HPDE6-E6E7 (cell line): ENCODE results near the gene CTSL.

ENCODE experiments used
- DNase-seq: peaks from one replicate; pipeline ENCODE4 v3.0.0; 2011; ENCODE audit warnings: missing footprints; ENCODE audit errors: extremely low spot score

CTSL gene

DNA sequence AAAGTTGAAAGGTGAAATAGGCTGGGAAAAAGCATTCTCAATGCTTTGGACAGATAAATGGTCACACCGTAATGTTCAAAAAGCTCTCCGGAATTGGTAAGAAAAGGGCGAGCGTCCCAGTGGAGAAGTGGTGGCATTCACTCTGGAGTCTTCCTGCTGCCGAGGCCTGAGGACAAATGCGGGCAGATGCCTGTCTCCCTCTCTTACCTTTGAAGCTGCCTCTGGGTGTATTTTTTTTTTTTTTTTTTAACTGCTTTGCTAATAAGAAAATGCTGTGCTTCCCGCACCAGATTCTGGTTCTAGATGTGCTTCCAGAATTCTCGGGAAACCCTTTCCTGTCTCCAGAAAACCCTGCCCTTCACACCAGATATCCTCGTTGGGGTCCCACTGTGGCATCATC is 24.4 kb upstream of the CTSL start:
- no peak for DNase-seq

DNA sequence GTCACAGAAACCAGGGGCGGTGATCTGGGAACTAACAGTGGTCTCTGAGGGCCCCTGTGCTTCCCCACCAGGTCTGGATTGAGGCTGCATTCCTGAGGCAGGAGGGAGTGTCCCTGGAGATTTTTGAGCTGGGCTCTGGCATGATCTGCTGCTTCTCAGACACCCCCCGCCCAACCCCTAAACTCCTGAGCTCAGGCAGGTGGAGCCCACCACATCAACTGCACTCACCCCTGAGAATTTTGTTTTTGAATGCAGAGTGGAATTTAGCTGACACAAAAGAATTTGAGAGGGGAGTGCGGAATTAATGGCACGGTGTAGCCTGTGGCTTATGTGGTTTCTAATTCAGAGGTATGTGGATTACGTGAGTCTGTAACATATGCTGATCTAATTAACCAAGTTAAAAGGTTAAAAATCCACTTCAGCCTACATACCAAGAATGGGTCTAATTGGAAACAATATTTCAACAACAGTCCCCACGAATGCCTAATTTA is 23.9 kb upstream of the CTSL start:
- no peak for DNase-seq

DNA sequence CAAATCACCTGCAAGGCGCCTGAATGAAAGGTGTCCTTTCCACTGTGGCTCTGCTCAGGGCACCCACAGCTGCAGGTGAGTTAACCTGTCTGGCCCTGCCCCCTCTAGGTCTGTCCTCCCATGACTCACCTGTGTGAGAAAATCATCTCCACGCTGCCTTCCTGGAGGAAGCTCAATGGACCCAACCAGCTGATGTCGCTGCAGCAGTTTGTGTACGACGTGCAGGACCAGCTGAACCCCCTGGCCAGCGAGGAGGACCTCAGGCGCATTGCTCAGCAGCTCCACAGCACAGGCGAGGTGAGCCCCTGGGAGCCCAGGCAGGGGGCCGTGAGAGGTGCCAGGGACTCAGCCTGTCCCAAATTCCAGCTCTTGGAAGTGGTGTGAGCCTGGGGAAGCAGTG is 23.0 kb upstream of the CTSL start:
- DNase-seq, result no peak

DNA sequence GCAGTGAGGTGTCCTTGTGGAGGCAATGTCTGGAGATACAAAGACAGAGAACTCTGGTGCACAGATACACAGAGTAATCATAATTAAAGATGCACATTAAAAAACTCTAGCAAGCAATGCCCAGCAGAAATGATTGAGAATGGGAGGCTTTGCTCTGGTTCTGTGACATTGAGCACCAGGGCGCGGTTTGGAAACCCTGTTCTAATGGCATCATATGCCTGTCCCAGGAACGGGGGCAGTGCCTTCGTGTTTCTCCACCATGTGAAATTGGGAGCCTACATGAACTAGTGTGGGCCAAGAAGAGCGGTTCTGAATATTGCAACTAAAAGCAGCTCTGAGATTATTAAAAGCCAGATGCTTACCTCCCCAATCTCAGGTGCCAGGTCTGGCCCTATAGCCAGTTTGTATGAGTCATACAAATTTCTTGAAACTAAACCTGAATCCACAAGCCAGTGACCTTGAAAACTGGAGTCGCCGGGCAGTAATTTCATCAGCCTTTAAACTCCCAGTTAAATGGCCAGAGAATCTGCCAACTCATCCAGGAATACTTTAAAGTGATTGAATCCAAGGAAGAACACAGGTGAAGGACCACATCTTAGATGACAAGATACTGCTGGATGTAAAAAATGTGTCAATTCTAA is 22.2 kb upstream of the CTSL start:
- no peak for DNase-seq

DNA sequence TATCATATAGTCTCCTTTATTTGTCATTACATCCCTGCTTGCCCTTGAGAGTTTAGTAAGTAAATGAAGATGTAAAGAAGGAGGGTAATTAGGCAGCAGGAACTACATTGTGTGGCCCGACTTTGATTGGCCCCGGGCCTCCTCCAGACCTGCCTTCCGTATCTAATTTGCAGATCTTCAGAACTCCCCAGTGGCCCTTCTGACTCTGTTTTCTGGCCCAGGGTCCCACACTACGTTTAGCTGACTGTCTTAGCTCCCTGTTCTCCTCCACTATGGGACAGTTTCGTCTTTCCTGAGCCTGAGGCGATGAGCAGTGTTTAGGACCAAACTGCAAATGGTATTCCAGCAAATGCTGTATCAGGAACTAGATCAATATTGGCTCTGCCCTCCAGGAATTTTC is 21.6 kb upstream of the CTSL start:
- no peak for DNase-seq

DNA sequence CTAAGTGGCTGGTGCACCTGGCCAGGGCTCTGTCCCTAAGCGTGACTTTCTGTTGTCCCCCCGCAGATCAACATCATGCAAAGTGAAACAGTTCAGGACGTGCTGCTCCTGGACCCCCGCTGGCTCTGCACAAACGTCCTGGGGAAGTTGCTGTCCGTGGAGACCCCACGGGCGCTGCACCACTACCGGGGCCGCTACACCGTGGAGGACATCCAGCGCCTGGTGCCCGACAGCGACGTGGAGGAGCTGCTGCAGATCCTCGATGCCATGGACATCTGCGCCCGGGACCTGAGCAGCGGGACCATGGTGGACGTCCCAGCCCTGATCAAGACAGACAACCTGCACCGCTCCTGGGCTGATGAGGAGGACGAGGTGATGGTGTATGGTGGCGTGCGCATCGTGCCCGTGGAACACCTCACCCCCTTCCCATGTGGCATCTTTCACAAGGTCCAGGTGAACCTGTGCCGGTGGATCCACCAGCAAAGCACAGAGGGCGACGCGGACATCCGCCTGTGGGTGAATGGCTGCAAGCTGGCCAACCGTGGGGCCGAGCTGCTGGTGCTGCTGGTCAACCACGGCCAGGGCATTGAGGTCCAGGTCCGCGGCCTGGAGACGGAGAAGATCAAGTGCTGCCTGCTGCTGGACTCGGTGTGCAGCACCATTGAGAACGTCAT is 19.7 kb upstream of the CTSL start:
- no peak for DNase-seq

DNA sequence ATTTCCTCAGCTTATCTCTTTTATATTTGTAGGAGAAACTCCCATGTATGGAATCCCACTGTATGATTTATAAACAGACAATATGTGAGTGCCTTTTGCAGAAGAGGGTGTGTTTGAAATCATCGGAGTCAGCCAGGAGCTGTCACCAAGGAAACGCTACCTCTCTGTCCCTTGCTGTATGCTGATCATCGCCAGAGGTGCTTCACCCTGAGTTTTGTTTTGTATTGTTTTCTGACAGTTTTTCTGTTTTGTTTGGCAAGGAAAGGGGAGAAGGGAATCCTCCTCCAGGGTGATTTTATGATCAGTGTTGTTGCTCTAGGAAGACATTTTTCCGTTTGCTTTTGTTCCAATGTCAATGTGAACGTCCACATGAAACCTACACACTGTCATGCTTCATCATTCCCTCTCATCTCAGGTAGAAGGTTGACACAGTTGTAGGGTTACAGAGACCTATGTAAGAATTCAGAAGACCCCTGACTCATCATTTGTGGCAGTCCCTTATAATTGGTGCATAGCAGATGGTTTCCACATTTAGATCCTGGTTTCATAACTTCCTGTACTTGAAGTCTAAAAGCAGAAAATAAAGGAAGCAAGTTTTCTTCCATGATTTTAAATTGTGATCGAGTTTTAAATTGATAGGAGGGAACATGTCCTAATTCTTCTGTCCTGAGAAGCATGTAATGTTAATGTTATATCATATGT is 18.0 kb upstream of the CTSL start:
- DNase-seq, result no peak

DNA sequence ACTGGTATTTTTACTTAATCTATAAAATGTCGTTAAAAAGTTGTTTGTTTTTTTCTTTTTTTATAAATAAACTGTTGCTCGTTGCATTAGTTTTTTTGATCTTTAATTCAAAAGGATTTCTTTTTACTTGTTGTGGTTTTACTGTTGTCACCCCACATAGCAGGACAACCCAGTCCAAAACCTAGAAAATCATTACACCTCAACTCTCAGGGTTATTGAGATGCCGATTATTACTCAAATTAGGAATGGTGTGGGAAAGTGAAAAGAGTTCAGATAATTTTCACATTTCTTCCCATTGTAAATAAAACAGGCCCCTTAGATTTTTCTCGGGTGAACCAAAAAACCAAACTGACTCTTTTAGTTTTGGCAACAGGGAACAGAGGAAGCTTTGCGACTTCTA is 17.4 kb upstream of the CTSL start:
- DNase-seq, result no peak

DNA sequence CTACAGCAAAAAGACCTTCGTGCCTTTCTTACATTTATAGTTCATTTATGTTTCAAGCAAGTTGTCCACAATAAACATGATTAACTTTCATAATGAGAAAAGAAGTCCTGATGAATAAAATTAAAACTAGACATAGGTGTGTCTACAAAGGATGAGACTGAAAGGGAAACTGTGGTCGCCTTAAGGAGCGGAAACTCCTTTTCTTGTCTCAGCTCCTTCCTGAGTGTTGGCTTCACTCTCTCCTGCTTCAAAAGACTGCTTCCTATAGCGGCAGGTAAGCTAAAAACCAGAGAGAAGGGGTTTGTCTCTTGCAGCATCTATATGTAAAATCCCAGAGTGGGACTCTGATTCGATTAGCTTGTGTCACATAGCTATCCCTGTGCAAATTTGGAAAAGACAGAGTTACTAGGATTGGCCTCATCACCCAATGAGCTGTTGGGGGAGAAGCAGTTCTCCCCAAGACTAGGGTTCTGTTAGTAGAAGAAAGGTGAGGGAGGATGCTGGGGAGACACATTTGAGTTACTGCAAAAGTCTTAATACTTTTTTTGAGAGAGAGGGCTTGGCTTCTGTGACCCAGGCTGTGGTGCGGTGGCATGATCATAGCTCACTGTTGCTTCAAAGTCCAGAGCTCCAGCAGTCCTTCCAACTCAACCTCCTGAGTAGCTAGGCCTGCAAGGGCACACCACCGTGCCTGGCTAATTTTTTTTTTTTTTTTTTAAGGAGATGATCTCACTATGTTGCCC is 16.8 kb upstream of the CTSL start:
- DNase-seq, result no peak

DNA sequence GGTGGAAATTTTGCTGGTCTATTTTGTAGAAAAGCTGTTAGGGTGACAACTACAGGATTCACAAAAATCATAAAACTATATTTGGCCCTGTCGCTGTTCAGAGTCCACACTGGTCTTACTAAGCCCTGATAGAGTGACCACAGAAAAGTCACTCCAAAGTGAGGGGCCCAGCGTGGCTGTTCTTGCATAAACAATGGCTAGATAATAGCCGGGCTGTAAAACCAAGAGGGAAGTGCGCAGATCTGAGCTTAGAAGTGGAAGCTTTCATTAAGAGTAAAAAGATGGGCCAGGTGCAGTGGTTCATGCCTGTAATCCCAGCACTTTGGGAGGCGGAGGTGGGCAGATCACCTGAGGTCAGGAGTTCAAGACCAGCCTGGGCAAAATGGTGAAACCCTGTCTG is 15.5 kb upstream of the CTSL start:
- DNase-seq, result no peak

DNA sequence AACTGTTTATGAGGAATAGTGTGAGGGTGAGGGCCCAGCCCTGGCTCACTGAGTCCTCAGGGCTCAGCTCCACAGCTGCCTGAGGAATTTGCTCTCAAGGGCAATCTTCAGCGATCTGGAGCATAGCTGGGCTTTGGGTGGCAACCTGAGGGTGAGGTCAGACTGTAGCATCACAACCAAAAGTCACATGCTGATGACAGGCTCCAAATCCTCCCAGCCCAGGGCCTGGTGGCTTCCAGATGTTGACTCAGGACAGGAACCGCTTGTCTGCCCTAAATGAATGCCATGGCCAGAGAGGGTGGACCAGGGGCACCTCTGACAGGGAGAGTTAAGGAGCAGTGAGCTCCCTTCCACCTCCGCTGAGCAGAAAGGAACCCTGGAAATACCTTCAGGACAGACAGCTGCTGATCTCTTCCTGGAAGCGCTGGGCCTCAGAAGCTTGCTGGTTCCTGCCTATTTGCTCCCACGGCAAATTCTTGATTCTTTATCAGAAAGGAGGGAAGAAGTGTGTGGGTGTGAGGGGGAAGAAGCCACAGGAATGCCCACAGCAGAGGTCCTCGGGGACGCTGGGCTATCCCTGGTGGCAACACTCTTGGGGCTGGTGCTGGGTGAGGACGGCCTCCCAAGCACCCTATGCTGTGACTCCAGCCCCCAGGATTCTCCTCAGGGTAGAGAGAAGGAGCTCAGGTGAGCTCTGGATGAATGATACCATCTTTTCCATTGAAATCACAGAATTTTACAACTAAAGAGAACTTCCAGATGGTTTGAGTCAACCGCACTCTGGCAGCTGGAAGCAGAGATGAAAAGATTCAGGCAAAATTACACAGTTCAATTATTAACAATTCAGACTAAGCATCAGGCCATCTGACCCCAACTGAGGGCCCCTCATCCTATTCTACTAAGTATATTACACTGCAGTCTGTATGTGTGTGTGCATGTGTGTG is 13.8 kb upstream of the CTSL start:
- DNase-seq, result no peak

DNA sequence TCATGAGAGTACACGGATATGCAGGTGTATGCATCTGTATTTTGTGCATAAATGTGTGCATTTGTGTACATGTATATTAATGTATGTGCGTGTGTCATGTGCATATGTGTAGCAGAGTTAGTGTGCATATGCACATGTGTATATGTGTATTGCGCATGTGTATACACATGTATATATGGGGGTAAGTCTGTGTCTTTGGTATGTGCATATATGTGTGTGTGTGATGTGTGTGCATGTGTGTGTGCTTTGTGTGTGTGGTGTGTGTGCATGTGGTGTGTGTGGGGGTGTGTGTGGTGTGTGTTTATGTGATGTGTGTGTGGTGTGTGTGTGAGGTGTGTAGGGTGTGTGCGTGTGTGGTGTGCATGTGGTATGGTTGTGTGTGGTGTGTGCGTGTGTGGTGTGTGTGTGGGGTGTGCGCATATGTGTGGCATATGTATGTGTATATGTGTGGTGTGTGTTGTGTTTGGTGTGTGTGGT is 13.1 kb upstream of the CTSL start:
- DNase-seq, result no peak

DNA sequence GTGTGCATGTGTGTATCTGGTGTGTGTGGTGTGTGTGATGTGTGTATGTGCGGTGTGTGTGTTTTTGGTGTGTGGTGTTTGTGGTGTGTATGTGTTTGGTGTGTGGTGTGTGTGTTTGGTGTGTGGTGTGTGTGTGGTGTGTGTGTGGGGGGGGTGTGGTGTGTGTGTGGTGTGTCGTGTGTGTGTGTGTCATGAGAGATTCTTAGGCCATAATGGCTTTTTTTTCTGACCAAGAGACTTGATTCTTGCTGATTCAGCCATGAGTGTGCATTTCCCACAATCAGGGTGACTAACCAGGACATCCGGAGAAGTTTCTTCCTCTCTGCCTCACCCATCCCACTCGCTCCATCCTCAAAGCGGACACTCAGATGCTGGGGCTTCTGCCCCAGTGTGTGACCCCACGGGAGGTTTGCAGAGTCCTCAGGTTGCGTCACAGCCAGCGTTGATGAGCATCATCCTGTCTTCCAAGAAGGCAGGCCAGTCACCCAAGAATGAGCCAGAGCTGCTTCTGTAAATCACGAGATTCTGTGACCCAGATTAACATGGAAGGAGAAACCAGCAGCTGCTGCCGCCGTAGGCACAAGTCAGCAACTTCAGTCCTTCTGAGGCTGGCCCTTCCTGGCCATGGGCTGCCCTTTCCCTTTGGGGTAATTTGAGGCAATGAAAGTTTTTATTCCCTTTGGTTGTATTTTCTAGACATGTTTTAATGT is 12.5 kb upstream of the CTSL start:
- DNase-seq, result peak; percentile 72

DNA sequence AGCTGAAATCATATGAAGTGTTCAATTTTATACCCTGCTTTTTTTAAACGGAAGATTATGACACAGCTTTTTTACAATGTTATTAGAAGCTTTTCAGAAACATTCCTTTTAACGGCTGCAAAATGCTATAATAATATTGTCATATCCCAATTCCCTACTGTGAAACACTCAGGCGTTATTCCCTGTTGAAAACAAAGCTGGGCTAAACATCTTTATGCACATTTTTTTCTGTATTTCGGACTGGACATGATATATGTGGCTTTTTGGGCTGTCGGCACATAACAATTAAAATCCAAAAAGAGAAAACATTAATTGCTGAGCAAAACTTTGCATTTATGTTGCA is 12.0 kb upstream of the CTSL start:
- no peak for DNase-seq

DNA sequence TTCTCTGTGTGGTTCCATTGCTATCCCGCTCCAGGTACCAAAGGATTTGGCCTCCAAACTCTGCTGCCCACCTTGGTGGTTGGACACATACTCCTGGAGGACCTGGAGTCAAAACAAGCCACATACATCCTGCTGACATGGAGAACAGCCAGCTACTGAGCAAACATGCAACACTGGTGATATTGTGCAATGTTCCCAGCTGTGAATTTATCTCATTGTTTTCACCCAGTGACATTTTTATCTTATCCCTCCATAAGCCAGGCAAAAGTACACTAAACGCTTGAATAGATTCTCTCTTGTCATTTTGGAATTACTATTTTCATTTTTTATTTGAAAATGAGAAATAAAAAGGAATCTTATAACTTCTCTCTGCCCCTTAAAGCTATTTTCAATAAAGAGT is 11.1 kb upstream of the CTSL start:
- DNase-seq, result no peak

DNA sequence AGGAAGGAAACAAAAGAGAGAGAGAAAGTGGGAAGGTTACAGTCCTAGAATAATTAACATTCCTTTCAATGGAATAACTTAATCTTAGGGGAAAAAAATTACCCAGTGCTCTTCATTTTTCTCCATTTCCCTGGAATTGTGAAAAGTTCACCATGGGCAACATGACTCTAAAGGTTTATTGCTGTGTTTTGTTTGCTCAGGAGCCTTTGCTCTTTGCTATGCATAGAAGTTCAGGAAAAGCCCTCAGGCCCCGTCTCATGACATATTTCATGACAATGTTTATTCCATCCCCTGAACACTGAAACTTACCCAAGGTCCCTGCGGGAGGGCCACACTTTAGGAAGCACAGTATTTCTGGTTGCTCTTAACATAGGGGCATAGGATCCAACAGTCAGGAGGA is 9.8 kb upstream of the CTSL start:
- DNase-seq, result no peak

DNA sequence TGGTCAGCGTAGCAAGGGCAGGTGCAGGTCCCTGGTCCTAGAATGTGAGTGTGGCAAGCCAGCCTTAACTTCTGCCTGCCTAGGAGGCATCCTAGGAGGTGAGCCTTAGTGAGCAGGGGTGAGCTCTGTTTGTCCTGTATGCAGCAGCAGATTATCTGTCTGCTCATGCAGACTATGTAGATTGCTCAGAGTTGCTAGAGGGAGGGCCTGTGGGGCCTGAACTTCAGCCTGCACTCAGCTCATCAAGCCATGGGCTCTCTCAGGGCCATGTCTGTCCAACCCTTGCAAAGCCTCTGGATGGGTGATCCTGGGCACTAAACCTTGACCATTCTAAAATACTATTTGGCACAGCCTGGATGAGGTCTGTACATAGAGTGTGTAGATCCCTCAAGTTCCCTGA is 8.5 kb upstream of the CTSL start:
- no peak for DNase-seq

DNA sequence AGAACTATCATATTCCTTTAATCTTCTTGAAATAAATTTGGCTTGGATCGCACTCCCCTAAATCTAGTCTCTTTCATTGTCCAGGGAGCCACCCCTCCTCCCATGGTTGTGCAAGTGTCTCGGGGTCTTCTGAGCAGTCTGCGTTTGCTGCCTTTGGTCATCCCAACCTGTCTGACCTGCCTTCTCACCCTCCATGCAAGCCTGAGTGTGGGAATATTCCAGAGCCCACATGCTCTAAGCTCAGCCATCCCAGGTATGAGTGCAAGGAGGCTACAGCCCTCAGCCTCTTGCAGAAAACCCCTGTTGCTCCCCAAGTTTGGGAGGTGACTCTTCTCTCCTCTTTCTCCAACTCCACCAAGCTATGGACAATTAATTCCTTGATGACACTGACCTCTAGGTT is 7.7 kb upstream of the CTSL start:
- DNase-seq, result no peak

DNA sequence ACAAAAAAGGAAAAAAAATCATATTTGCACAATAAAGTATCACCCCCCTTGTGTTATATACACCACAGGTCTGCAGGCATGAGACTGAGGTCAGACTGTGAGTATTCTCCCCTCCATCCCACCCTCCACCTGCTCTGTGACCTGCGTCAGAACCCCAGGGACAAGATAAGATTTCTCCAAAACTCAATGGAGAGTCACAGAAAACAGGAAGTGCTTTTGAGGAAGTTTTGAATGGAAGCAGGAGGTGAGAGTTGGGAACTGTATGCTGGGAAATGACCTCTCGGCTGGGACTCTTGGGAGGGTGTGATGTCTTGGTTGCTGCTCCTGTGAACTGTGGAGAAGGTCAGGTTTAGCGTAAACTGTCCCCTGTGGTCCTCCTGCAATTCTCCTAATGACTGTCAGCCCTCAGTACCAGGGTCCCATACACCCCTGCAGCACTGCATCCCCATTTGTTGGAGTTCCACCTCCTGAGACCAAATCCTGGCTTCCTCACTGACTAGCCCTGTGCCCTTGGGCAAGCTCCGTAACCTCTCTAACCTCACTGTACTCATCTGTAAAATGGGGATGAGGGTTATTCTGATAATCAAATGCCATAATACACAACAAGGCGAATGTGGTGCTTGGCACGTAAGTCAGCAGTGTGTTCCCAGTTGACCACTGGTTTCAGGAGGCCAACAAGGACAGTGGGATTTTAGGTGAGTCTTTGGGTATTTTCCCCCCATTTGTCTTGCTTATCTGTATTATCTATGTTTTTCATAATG is 6.9 kb upstream of the CTSL start:
- no peak for DNase-seq

DNA sequence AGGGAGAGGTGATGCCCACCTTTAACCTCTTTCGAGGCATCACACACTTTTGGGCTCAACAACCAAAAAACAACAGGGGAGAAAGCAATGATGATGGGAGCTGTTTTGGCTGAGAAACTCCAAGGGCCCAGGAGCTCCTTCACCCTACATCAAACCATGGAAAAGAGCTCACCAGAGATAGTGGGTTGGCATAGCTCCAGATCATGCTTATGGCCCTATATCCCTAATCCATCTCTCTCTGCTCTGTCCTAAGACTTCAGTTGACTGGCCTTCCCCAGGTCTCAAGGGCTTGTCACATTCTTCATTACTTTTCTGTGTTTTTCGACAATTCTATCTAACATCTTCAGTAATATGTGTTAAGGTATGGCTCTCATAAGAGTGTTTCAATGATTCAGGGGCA is 5.7 kb upstream of the CTSL start:
- DNase-seq, result no peak
